HG03432 (cell line): ENCODE data around the gene SPDYC.
A peak's percentile ranks its signal among the peaks of the same experiment; 100 is the strongest.
"Not testable (repeated sequence)": the region's sequence is repeated elsewhere in the genome, so short reads cannot be mapped to it uniquely, and the experiment has no call there.

ENCODE experiments used
- ATAC-seq: cut with Tn5 transposase; IDR thresholded peaks from one replicate; pipeline ENCODE4 v1.9.1; 2021; ENCODE audit warnings: mild to moderate bottlenecking, moderate library complexity; ENCODE audit not compliant: unreplicated experiment

The SPDYC gene

DNA sequence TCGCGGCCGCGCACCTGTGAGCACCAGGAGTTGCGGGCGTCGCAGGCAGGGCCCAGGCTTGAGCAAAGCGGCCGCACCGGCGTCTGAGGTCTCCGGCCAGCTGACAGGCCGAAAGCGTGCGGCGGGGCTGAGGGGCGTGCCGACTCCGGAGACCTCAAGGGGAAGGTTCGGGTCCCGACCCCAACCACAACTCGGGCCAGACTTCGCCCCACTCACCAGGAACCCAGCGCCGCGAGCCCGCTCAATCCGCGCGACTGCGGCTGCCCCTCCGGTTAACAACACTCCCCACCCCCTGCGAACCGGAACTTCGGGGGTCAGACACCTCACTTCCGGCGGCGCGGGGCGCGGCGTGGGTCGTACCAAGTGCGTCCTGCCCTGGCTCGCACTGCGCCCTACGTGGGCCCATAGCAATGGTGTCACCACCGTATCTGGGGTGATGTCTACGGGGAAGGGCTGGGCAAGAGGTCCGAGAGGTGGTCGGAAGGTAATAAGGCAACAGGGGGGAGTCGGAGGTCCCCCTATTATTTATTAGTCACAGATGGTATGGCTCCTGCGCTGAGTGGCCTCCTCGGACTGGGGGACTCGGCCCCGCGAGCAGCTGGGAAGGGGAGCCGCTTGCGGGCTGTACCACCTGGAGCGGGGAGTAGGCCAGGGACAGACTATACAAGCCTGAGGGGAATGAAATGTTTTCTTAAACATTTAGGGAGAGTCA lies 35.6 kb upstream of the SPDYC start, which contains the start of gene SYVN1:
TSS of gene SYVN1 (minus strand) at position 280 of the 712 bp plus-strand sequence. CDS start 918 bp downstream, outside the sequence.
- ATAC-seq = peak; percentile 66

DNA sequence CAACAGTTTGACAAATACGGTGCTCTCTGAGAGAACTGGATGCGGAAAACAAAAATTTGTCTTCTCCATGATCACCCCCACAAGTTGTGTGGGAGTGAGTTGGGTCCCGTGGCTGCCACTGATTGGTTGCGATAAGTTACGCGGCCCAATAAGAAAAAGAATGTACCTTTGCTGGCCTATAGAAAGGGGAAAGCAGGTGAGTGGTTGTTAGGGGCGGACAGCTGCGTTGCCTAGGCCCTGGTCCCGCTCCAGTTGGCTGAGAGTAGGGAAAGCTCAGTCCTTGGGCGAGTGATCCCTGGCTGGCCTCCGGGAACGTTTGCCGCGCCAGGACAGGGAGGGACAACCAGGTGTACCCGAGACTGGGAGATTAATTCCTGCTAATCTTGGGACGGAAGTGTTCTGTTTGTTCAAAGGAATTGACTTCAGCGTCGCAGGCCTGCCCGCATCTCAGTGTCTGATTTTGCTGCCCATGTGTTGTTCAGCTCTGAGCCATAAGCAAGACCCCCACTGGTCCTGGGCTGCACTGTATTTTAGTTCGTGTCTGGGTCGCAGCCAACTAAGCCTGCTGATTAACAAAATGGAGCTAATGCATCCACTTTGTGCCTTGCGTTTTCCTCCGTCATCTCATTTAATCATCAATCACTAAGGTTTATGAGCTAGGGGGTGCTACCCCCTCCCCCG lies 34.9 kb upstream of the SPDYC start:
- peak; percentile 68 for ATAC-seq

DNA sequence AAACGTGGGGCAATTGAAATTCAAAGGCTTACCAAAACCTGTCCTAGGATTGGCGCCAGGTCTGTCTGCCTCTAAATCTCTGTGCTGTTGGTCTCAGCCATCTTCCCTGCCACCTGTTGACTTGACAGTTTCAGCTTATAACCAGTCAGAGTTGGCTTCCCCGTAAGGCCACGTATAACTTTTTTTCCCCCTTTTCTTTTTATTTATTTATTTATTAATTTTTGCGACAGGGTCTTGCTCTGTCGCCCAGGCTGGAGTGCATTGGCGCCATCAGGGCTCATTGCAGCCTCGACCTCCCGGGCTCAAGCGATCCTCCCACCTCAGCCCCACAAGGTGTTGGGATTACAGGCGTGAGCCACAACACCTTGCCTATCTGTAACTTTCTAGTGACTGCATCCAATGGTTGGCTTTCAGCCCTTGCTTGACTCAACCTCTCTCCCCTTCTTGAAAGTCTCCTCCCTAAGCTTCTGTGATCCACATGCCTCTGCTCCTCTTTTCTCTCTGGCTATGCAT lies 34.3 kb upstream of the SPDYC start:
- no peak for ATAC-seq

DNA sequence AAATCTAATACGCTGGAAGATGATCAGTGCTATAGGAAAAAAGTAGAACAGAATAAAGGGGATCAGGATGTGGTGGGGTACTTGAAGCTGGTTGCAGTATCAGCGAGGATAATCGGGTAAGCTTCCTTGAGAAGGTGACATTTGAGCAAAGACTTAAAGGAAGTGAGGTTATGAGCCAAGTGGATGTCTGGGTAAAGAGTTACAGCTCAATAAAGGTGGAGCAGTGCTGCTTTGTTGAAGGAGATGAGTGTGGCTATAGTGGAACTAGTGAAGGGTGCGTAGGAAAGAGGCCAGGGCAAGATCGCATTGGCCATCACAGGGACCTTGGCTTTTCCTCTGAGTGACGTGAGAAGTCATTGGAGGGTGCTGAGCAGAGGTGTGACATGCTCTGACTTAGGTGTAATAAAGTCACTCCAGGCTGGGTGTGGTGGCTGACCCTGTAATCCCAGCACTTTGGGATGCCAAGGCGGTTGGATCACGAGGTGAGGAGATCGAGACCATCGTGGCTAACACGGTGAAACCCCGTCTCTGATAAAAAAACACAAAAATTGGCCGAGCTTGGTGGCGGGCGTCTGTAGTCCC lies 33.4 kb upstream of the SPDYC start:
- ATAC-seq = no peak

DNA sequence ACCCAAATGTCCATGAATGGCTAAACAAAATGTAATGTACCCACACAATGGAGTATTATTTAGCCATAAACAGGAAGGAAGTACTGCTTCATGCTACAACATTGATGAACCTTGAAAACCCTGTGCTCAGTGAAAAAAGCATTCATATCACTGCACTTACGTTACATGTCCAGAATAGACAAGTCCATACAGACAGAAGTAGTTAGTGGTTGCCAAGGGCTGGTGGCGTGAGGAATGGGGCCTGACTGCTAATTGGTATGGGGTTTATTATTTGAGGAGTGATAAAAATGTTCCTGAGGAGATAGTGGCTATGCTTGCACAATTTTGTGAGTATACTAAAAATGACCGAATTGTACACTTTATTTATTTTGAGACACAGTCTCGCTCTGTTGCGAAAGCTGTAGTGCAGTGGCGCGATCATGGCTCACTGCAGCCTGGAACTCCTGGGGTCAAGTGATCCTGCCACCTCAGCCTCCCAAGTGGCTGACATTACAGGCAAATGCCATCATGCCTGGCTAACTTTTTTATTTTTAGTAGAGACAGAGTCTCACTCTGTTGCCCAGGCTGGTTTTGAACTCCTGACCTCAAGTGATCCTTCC lies 28.0 kb upstream of the SPDYC start:
- ATAC-seq = no peak

DNA sequence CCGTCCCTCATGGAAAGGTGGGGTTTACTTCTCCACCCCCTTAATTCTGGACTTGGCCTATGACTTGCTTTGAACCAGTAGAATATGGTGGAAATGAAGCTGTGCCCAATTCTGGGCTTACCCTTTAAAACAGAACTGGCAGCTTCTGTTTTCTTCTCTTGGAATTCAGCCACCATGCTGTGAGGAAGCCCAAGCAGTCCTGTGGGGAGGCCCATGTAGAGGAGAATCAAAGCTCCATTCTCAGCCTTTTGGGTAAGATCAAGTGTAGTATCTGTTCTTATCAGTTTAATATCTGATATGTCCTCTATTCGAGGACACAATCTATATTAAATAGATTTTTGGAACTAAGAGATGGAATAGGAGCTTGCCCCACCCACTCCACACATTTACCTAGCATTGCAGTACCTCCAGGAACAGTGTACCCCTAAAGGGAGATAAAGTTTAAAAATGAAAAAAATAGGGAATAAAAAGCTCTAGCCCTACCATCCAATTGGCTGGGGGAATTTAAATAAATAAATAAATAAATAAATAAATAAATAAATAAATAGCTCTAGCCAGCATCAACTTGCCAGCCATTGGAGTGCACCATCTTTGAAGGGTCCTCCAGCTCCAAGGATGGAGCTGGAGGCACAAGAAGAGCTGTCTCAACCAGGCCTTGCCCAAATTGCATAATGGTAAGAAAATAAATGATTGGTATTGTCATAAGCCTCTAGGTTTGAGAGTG lies 22.5 kb upstream of the SPDYC start:
- no peak for ATAC-seq

DNA sequence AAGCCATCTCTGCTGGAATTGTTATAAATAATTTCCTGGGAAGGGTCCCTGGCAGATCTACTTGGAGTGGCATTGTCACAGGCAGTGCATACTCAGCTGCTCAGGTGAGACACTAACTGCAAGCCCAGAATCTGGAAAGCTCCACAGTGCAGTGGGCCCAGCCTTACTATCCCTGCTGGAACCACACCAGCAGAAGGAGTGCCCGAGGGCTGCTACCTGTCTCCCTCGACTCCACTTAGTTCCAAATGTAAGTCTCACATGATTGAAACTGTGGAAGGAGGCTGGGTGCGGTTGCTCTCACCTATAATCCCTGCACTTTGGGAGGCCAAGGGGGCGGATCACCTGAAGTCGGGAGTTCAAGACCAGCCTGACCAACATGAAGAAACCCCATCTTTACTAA lies 21.4 kb upstream of the SPDYC start:
- no peak for ATAC-seq

DNA sequence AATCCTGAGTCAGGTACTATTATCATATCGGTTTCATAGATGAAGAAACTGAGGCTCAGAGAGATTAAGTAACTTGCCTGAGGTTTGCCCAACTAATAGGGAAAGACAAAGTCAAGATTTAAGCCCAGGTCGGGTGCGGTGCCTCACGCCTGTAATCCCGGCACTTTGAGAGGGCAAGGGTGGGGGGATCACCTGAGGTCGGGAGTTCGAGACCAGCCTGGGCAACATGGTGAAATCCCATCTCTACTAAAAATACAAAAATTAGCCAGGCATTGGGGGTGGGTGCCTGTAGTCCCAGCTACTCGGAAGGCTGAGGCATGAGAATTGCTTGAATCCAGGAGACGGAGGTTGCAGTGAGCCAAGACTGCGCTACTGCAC lies 19.9 kb upstream of the SPDYC start:
- not testable (repeated sequence) for ATAC-seq

DNA sequence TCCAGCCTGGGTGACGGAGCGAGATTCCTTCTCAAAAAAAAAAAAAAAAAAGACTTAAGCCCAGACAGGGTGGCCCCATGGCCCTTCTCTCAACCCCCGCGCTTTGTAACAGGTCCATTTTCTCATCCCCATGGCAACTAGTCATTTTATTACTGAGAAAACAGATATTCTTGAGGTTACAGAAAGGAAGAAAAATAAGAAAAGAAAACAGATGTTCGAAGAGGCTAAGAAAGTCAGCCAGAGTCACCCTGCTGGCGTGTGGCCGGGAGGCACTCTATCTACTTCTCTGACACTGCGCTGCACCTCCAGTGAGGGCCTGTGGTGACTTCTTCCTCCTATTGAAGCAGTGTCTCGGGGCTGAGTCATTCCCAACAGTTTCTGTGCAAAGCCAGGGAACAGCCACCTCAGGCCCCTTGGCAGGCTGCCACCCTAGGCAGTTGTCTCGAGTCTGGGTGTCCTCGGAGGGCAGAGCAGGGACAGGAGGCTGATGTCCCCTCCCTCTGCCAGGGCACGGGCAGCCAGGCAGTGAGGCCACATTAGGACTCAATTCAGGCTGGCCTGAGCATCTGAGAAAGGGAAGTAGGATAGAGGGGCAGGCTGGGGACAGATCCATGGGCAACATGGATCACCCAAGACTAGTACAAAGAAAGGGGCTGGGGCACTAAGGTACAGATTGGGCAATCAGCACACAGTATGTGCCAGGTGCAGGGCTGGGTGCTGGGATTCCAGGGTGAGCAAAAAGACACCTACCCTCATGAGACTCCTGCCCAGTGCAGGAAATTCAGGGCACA lies 19.3 kb upstream of the SPDYC start:
- peak; percentile 69 for ATAC-seq

DNA sequence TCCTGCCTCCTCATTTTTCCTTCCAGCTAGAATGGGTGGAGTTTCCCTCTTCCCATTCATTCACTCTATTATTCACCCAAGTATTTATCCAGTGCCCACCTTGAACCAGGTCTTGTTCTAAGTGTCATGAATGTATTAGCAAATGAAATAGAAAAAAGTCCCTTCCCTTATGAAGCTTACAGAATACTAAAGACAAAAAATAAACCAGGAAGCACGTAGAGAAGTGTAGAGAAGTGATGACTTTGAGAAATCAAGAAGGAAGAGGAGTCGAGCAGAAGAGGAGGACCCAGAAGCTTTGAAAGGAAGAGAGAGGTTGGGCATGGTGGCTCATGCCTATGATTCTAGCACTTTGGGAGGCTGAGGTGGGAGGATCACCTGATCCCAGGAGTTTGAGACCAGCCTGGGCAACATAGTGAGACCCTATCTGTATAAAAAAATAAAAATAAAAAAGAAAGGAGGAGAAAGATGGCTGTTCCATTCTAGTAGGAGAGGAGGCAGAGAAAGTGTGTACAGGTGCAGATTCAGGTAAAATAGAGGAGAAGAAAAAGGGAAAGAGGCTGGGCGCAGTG lies 18.6 kb upstream of the SPDYC start:
- no peak for ATAC-seq

DNA sequence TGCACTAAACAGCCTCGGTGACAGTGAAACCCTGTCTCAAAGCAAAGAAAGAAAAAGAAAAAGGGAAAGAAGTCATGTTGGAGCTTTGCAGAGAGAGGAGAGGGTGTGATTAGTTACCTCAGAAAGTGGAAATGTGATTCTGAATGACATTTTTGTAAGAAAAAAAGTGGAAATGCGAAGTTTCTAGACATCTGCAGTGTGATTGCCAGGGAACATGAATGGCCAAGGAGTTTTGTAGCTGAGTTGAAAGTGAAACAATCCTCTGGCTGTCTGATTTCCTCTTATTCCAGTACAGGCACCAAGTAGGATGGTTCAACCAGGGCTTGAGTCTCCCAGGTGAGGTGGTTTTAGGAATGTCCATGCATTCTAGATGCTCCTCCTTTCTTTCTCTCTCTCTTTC lies 17.9 kb upstream of the SPDYC start:
- ATAC-seq = no peak

DNA sequence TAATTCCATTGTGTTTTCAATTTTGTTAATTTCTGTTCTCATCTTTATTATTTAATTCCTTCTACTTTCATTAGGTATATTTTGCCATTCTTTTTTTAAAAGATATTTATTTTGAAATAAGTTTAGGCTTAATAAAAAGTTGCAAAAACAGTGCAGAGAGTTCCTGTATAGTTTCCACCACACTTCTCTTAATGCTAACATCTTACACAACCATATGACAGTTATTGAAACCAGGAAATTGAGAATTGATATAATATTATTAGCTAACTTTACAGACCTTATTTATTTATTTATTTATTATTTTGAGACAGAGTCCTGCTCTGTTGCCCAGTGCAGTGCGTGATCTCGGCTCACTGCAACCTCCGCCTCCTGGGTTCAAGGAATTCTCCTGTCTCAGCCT lies 13.8 kb upstream of the SPDYC start:
- no peak for ATAC-seq

DNA sequence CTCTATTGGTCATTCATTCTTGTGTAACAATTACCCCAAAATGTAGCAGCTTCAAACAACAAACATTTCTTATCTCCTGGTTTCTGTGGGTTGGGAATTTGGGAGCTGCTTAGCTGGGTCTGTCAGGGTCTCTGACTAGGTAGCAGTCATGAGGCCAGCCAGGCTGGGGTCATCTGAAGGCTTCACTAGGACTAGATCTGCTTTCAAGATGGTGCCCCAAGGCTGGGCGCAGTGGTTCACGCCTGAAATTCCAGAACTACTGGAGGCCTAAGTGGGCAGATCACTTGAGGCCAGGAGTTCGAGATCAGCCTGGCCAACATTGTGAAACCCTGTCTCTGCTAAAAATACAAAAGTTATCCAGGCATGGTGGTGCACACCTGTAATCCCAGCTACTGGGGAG lies 13.1 kb upstream of the SPDYC start:
- no peak for ATAC-seq

DNA sequence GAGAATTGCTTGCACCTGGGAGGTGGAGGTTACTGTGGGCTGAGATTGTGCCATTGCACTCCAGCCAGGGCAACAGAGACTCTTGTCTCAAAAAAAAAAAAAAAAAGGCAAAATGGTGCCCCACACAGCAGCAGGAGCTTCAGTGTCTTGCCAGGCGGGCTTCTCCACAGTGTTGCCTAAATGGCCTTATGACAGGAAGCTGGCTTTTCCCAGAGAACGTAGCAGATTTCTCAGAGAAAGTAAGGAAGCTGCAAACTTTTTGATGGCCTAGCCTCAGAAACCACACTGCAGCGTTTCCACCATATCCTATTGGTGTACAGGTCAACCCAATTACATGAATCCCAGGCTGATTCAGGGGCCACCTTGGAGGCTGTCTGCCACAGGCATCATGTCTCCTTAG lies 12.7 kb upstream of the SPDYC start:
- no peak for ATAC-seq

DNA sequence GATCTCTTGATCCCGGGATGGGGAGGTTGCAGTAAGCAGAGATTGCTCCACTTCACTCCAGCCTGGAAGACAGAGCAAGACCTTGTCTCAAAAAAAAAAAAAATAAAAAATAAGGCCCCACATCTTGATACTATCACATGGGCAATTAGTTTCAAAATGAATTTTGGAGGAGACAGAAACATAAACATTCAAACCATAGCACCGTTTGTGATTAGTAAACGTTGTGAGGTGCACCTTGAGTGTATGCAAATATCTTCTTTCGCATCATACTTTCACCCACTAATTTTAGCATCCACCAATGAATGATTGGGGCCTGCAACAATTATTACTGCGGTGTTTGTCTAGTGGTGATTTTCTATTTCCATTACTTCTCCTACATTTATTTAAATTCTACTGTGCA lies 11.0 kb upstream of the SPDYC start:
- ATAC-seq = no peak

DNA sequence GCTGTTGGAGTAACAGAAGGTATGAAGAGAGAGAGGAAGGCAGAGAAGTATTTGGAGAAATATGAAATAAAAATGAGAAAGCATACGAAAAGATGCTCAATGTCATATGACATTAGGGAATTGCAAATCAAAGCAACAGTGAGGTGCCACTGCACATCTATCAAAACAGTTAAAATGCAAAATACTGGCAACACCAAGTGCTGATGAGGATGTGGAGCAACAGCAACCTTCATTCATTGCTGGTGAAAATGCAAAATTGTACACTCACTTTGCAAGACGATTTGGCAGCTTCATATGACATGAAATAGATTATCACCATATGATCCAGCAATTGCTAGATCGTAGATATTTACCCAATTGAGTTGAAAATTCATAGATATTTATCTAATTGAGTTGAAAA lies 9.4 kb upstream of the SPDYC start:
- no peak for ATAC-seq

DNA sequence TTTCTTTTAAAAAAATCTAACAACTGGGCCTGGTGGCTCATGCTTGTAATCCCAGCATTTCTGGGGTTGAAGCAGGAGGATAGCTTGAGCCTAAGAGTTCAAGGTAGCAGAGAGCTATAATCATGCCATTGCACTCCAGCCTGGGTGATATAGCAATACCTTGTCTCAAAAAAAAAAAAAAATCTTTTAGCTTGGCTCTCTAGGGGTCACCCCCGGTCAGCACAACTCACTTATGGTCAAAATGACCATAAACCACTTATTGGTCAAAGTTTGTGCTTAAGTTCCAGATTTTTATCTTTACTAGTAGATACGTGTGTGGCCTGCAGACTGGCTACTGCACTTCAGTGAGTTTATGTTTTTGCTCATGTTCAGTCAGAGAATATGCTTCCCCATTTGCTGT lies 6.3 kb upstream of the SPDYC start:
- ATAC-seq = no peak

DNA sequence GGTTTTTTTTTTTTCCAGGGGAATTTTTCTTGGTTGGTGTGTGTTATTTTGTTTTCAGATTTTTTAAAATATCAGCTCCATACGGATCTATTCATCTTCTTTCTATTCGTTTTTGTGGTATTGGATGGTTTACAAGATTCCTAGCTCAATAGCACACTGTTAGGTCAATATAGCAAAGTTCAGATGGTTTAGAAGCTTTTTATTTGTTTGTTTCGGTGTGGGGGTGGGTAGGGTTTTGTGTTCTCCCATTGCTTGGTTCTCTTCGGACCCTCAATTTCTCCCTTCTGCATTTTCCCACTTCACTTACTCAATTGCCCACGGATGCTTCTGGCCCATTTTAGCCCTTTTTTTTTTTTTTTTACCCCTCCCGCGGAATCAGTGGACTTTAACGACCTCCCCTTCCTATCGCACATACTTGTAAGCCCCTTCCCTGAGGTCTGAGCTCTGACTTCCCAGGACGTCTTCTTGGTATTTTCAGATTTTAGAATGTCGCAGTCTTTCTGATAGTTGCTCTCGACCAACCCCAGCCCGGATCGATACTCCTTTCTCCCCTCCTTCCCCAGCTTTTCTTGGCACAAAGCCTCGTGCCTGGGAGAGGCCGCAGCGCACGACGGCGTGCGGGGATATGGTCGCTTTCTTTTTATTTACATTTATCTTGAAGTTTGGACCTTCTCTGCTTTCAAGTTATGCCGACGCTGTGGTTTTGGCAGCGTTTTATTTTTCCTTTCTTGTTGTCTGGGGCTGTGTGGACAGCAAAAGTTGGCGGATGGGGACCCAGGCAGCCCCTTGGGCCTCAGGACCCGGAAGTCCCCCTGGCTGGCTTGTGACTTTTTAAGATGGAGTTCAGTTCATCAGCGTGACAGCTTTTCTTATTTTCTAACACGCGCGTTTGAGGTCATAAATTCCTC lies 4.4 kb upstream of the SPDYC start:
- ATAC-seq = no peak

DNA sequence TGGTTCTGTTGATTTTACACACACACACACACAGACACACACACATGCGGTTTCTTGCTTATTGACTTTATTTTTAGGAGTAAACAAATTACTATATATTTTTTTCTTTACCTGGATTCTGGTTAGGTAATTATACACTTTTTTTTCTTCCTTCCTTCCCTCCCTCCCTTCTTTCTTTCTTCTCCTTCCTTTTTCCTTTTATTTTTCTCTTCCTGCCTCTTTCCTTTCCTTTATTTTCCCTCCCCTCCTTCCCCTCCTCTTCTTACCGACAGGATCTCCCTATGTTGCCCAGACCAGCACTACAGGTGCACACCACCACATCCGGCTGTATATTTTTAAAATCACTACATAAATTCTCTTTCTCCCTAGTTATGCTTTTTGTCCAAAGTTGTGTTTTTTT lies 3.1 kb upstream of the SPDYC start:
- ATAC-seq = no peak
